Neural cell (in vitro differentiated cells): ENCODE data around the gene MTARC1.

Source experiments
- MXI1 ChIP-seq: fragments of 450-650 bp; conservative IDR thresholded peaks from 2 replicates; pipeline ENCODE4 v1.6.1; 2014; ENCODE audit warnings: antibody characterized with exemption, mild to moderate bottlenecking; ENCODE audit not compliant: poor library complexity, severe bottlenecking
- TF ChIP-seq, protein P1 (sequence below): fragments of 450-650 bp; IDR thresholded peaks from 2 replicates; pipeline ENCODE4 v1.5.1; 2014; ENCODE audit warnings: antibody characterized with exemption, mild to moderate bottlenecking, moderate library complexity; ENCODE audit not compliant: poor library complexity, severe bottlenecking

DNA sequence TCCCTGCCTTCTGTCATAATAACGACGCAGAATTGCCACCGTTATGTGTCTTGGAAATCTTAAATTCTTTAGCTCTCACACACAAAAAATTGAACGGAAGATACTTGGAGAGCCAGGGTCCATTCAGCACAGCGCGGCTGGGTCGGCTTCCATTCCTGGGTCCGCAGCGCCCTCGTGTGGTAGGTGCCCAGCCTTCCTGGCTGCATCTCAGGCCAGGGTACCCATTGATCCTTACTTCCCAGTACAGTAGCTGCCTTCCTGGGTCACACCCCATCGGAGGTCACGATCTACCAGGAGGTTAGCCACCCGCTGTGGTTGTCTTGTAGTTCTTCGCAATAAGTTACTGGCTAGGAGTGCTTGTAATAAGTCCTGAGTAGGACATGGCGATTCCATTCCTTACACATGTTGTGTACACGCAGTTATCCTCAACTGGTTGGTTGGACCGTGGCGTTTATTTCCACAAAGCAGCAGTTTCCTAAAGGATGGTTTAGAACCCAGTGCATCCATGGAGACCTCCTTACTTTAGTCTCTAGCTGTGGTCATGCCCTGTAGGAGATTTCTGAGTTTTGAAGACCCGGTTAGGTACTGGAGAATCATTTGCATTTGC is 9.9 kb upstream of the MTARC1 start:
- no peak for TF ChIP-seq MXI1
- TF ChIP-seq, protein P1, sequence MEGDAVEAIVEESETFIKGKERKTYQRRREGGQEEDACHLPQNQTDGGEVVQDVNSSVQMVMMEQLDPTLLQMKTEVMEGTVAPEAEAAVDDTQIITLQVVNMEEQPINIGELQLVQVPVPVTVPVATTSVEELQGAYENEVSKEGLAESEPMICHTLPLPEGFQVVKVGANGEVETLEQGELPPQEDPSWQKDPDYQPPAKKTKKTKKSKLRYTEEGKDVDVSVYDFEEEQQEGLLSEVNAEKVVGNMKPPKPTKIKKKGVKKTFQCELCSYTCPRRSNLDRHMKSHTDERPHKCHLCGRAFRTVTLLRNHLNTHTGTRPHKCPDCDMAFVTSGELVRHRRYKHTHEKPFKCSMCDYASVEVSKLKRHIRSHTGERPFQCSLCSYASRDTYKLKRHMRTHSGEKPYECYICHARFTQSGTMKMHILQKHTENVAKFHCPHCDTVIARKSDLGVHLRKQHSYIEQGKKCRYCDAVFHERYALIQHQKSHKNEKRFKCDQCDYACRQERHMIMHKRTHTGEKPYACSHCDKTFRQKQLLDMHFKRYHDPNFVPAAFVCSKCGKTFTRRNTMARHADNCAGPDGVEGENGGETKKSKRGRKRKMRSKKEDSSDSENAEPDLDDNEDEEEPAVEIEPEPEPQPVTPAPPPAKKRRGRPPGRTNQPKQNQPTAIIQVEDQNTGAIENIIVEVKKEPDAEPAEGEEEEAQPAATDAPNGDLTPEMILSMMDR = peak; percentile 79
